Glomerular visceral epithelial cell (primary cell): Measurements from ENCODE around the gene TFCP2L1.
A peak's percentile ranks its signal among the peaks of the same experiment; 100 is the strongest.

Experiments
- DNase-seq: peaks from one replicate; pipeline ENCODE4 v3.0.0-alpha.2; 2016; ENCODE audit errors: extremely low spot score

The TFCP2L1 gene

DNA sequence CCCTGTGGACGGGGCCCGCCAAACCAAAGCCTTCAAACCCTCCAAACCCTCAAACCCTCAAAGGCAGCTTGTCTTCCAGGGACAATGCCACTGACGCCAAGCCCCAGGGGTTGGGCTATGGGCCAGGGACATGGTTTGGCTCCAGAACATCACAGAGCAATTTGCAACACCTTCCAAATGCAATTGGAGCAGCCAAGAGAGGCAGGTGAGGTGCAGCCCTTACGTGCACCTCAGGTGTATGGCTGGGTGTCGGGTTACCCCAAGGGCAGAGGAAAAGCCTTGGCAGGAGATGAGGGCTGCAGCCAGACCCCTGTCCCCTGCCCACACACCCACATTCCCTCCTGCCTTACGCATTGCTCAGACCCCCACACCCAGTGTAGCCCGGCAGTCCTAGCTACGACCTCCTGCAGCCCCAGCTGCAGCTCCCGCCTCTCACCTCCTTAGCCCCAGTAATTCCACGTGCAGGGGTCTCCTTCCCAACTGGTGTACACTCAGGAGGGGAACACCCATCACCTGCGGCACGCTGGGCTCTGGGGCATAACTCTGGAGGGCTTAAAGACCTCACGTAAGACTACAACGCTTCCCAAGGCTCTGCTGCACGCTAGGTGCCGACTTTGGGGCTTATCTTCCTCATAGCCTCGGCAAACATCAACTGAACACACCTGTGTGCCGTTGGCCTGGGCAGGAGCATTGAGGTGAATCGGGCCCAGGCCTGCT, 88.7 kb downstream of the TFCP2L1 start:
- DNase-seq: no peak

GRCh38 chr2:121195036-121195435, 90.0 kb downstream of the TFCP2L1 start:
- no peak for DNase-seq

DNA sequence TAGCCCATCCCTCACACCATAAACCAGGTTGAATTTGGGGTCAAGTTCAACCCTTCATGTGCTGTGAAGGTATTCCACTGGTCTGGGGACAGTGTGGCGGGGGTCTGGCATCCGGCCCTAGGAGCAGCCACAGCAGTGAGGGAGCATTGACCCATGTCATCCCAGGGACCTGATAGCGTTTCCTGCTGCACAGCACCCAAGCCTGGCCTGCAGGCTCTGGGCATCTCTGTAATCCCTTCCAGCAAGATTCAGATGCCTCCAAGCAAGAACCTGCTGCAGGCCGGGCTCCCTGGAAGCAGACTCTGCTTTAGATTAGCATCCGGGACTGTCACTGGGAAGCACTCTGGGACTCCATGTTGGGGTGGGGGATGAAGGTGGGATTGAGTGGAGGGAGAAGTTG, 90.4 kb downstream of the TFCP2L1 start:
- DNase-seq: no peak

GRCh38 chr2:121193185-121193584, 91.8 kb downstream of the TFCP2L1 start:
- no peak for DNase-seq

GRCh38 chr2:121192576-121192975, 92.4 kb downstream of the TFCP2L1 start:
- no peak for DNase-seq

- no peak for DNase-seq
Observed at GRCh38 chr2:121191191-121192170, 93.5 kb downstream of the TFCP2L1 start.

- no peak for DNase-seq
Observed at GRCh38 chr2:121189661-121190381, 95.2 kb downstream of the TFCP2L1 start.

DNA sequence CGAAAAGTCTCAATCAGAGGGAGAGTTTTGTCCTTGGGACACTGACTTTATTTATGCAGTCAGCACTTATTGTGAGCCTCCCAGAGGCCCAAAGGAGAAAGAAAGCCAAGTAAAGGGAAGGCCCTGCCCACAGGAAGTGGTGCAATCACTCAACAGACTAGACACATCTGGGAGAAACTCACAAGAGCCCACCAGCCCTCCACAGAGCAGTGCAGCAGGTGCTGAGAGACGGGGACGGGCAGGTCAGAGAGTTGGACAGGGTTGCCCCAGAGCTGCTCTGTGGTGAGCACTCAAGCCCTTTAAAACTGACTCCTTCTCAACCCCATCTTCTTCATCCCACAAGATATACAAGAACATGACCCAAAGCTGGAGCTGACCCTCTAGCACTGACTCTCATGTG, 96.0 kb downstream of the TFCP2L1 start:
- DNase-seq: no peak

DNA sequence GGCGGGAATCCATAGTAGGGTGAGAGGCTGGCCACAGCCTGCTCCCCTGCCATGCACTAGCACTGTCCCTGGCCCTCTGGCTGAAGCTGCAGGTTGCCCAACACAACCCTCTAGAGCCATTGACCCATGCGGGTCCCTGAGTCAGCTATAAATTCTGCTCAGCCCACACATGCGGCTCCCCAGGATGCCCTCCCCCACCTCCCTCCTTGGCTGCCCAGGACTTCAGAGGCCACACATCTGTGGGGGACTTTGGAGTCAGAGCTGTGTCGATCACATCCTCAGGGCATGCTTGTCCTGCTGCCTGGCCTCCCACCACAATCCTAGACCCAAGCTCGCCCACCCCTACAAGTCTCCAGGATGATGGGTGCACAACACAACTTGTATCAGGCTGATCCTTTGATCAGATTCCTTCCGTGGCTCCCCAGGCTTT, 97.0 kb downstream of the TFCP2L1 start:
- no peak for DNase-seq

GRCh38 chr2:121187351-121187981, 97.5 kb downstream of the TFCP2L1 start:
- DNase-seq: no peak

- no peak for DNase-seq
Observed at GRCh38 chr2:121186261-121186660, 98.7 kb downstream of the TFCP2L1 start.

- no peak for DNase-seq
Observed at GRCh38 chr2:121185571-121186074, 99.4 kb downstream of the TFCP2L1 start.

GRCh38 chr2:121185111-121185510, 99.9 kb downstream of the TFCP2L1 start:
- no peak for DNase-seq

GRCh38 chr2:121184248-121184862, 100.6 kb downstream of the TFCP2L1 start:
- DNase-seq: no peak

DNA sequence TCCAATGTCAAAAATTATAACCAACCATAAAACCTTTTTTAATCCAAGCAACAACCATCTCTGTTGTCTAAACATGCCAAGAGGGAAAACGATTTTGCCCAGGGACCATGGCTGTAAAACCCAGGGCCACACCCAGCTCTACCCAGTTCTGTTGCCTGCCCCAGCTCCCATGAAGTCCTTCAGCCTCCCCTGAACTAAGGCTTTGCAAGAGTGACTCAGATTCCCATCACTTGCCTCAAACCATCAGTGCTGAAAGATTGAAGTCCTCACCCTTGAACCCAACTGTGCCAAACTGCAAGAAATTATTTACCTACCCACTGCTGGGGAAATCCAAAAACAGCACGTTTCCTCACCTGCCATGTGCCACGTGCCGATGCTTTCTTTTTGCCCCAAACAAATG, 102.5 kb downstream of the TFCP2L1 start:
- no peak for DNase-seq

- DNase-seq: no peak
Observed at GRCh38 chr2:121179467-121179866, 105.5 kb downstream of the TFCP2L1 start.

- no peak for DNase-seq
Observed at GRCh38 chr2:121178730-121179129, 106.3 kb downstream of the TFCP2L1 start.

DNA sequence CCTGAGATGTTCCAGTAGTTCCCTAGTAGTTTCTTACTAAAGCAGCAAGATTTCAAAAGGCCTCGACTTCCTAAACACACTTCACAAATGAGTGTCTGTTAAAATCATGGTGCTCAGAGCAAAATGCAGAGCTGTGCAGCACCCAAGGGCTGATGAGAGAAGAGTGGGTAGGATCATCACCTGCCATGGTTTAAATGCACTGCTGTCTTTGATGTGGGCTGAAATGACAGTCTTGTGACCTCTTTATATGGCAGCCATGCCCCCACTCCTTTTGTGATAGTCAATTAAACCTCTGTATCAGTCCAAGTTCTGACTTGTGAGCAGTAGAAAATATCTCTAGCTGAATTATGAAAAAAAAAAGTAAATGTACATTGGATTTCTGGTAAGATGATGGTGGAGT, 107.1 kb downstream of the TFCP2L1 start:
- no peak for DNase-seq

DNA sequence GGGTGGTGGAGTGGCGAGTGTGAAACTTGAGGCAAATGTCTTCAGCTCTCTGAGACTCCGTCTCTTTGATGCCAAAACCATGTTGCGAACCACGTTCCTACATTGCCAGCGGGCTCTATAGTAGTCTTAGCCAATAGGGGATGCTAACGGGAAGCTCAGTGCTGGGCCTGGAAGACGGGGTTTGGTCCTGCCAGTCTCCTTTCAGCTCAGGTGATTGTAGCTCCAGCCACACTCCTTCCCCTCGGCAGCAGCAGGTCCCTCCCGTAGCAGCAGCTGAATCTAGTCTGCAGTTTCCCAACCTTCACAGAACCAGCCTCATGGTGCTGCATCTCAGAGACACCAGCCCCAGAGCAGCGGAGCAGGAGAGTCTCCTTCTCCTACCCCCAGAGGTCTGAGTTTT, 109.7 kb downstream of the TFCP2L1 start:
- DNase-seq: no peak

DNA sequence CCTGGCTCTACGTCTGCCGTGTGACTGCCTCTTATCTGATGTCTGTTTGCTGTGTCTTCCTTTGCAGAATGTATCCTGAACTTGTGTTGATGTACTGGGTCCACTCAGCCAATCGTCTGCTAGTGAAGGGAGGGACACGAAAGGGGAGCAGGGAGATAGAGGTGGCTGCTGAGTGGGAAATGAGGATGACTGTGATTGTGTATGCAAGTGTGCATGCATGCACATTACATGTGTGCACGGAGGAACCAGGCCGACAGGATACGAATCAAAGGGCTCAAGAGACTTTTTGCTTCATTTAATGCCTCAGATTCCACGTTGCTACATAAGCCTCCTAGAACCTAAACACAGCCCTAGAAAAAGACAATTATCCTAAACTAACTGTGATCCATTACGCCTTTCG, 111.2 kb downstream of the TFCP2L1 start:
- DNase-seq: no peak

DNA sequence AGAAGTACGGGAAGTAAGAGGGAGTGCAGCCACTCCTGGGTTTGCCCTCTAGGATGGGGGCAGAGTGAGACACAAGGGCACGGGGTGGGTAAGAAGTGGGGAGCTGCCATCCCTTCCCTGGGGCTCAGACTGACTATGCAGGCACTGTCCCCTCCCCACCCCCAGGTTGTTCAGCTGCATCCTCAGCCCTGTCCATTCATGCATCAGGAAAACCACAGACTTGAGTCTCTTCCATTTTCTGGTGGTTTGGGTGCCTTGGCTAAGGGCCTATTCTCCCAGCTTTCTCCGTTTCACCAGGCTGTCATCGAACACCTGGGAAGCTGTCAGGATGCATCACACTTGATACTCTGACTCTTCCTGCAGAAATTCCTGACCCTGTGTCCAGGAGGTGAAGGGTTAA, 111.9 kb downstream of the TFCP2L1 start:
- peak; percentile 66 for DNase-seq
